Fibroblast of mammary gland (primary cell): ENCODE data around the gene SAMD15.

ENCODE experiments used
- DNase-seq: peaks from one replicate; pipeline ENCODE4 v3.0.0-alpha.2; 2010; ENCODE audit warnings: low read depth
- H3K4me3 ChIP-seq: 2 replicates; pipeline ENCODE4 v1.5.1; 2011; ENCODE audit warnings: low read depth, mild to moderate bottlenecking, low read length, moderate library complexity; ENCODE audit not compliant: control insufficient read depth
- CTCF ChIP-seq: conservative IDR thresholded peaks from 2 replicates; pipeline ENCODE4 v1.5.1; 2011; ENCODE audit warnings: low read depth, low read length, inconsistent platforms; ENCODE audit not compliant: control insufficient read depth, insufficient read depth

Gene SAMD15

GRCh38 chr14:77416836-77417235 lies 39.7 kb downstream of the SAMD15 start:
- TF ChIP-seq CTCF: no peak

GRCh38 chr14:77421201-77421600 lies 44.0 kb downstream of the SAMD15 start:
- TF ChIP-seq CTCF: no peak
- H3K4me3 ChIP-seq: no peak overlapping the region
- no peak for DNase-seq

More at GRCh38 chr14:77416836-77417235, 39.7 kb downstream of the SAMD15 start:
- no peak for DNase-seq
- H3K4me3 ChIP-seq: no peak overlapping the region

GRCh38 chr14:77423423-77423822 lies 46.2 kb downstream of the SAMD15 start, which contains the start of gene NOXRED1:
NOXRED1 (minus strand) TSS chr14:77423523; CDS start chr14:77422889, 634 bp downstream.
- no peak for DNase-seq
- TF ChIP-seq CTCF: no peak
- no peak within 1 kb of the TSS for H3K4me3 ChIP-seq

GRCh38 chr14:77424862-77425261 lies 47.7 kb downstream of the SAMD15 start:
- DNase-seq: no peak
- TF ChIP-seq CTCF: no peak
- H3K4me3 ChIP-seq: no peak overlapping the region

GRCh38 chr14:77426396-77426795 lies 49.2 kb downstream of the SAMD15 start:
- no peak for TF ChIP-seq CTCF
- no peak overlapping the region for H3K4me3 ChIP-seq
- DNase-seq: no peak

- no peak for DNase-seq
- no peak overlapping the region for H3K4me3 ChIP-seq
- no peak for TF ChIP-seq CTCF
Measured at GRCh38 chr14:77436042-77436441, 58.9 kb downstream of the SAMD15 start.

GRCh38 chr14:77438596-77438995 lies 61.4 kb downstream of the SAMD15 start:
- H3K4me3 ChIP-seq: no peak overlapping the region
- no peak for TF ChIP-seq CTCF
- no peak for DNase-seq
